NCI-H1694 treated with DMSO at 0.1 percent for 48 hours (cell line): ENCODE measurements around the gene ZBTB16.

Experiments
- DNase-seq: peaks from one replicate; lab custom pipeline; 2025; lab: John Stamatoyannopoulos, UW

ZBTB16 gene

DNA sequence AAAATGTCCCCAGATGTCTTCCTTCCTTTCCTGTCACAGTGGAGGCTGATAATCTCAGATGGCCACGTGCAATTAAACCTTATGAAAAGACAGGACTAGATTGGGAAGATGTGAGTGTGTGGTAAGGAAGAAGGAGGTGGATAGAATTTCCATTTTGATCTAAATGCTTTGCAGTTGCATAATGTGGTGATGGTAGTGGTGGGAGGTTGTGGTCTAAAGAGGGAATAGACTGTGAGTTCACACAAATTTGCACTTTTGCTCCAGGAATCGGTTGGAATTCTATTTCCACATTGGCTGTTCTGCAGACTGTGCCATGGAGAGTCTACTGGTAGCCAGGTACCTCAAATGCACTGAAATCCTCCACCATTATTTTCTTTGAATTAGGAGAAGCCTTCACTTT lies 93.3 kb downstream of the ZBTB16 start:
- no peak for DNase-seq

DNA sequence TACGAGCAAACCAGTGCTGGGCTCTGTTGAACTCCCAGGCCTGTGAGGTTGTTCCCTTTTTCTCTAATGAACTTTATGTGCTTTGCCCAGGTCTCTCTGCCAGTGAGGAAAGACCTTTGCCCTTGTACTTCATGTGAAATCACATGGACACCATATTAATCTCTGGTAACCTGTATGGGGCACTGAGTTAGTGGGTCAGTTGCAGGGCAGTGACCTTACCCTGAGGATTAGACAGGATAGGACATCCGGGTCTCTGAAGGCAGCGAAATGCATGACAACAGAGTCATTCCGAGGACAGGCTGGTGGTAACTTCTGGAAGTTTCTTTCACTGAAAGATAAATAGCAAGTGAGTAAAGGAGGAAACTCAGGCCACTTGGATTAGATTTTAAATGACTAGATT lies 93.7 kb downstream of the ZBTB16 start:
- DNase-seq = no peak

DNA sequence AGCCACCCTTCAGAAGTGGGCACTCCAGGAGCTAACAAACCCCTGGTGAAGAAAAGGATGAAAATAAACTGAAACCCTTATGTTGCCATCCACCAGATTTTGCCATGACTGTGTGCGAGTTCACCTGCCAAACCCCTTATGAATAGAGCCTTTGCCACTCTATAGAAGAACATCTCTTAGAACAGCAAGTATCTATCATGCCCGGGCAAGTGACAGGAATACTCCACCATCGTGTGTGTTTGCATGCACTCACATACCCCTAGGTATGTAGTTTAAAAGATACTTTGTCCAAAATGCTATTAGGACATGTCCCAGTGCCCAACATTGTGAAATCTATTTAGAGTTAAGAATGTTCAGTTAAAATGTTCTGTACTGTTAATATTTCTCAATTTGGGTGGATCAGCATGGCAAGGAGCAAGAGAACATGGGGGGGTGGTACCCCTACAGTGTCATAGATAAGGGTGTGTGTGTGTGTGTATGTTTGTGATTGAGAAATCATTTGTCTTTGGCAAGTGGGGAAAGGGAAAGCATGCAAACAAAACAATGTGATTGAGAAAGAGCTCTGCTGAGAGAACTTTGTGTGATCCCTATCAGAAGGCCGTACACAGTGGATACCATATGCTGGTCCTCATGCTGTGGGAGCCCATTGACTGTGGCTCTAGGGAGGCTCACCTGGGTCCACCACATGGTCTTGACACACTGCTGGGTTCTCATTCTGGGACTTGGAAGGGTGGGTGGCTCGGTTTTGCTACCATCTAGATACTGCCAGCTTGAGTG lies 94.9 kb downstream of the ZBTB16 start:
- DNase-seq = no peak

DNA sequence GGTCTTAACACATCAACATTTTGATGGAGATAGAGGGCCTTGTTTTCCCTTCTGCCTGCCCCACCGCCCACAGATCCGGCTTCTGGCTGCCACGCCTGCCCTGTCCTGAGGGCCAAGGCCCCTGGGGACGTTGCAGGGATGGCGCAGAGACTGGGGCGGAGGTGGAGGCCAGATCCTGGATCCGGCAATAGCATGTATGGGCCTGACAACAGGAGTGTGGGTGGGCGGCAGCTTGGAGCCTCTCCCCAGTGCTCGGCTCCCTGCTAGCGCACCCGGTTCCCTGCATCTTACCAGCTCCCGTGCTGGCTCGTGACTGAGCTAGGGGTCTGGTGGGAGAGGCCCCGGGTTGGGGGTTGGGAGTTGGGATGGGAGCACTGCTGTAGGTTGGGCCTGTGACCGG lies 95.6 kb downstream of the ZBTB16 start:
- DNase-seq = no peak

DNA sequence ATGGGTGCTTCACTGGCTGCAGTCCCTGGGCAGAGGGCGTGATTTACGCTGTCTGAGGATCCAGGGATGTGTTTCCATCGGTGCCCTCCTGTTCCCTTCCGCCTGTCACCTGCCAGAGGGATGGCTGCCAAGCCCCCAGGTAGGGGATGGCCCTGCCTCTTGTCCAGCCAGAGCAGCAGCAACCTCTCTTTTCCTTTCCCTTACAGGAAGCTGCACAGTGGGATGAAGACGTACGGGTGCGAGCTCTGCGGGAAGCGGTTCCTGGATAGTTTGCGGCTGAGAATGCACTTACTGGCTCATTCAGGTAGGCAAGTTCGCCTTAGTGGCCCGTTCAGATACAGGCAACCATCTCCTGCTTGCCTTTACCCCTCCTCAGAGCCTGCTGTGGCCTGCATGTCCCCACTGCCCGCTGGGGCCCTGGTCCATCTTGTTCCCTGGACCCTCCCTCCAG lies 96.6 kb downstream of the ZBTB16 start:
- no peak for DNase-seq

DNA sequence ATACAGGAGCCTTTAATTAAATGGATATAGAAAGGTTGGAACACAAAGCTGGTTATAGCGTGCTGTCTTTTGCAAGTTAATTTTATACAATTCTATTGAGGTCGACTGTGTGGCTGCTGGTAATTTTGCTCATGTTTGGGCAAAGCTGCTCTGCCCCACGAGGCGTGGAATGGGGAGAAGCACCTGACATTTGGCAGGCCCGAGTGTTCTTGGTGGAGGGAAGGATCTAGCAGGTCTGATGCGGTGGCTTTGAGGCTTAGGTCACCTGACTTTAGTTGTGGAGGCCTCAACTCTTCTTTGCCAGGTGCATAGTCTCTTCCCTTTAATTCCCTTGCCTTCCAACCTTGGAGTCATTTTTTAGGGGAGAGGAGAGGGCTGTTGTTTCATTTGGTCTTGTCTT lies 97.3 kb downstream of the ZBTB16 start:
- no peak for DNase-seq

DNA sequence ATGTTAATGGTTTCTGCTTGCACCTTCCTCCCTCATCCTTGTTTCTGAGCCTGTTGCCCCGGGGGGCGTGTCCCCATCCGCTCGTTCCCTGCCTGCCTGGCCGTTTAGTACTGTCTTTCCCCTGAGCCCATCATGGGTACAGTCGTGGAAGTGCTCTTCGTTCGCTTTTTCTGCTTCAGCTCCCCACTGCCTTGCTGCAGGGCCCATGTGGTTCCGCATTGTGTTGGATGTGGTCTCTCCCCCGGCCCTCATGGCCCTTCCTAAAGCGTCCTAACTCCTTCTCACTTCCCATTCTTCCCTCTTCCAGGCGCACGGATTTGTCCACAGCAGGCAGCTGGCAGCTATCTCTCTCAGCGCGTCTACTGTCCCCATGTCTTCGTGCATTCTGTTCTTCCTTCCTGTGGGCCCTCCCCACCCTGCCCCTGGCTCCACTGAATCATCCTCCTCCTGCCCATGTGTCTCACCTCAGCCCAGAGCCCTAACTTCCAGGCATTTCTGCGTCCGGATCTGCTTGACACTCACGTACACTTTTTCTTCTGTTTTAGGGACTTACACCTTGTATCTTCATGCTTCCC lies 98.1 kb downstream of the ZBTB16 start:
- DNase-seq = no peak

DNA sequence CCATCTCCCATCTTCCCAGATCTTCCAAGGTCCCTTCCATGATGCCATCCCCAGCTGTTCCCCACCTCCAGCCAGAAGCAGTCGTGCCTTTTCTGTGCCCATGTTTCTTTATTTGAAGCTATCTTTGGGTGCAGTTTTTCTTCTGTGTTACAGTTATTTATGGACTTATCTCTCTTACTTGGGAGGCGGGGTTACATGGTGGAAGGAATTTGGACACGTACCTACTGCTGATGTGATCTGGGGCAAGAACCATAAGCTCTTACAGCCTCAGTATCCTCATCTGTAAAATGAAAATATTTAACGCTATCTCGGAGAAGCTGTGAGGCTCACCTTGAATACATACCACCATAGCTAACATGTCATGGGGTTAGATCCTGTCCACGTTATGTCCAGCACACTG lies 98.9 kb downstream of the ZBTB16 start:
- DNase-seq = no peak

DNA sequence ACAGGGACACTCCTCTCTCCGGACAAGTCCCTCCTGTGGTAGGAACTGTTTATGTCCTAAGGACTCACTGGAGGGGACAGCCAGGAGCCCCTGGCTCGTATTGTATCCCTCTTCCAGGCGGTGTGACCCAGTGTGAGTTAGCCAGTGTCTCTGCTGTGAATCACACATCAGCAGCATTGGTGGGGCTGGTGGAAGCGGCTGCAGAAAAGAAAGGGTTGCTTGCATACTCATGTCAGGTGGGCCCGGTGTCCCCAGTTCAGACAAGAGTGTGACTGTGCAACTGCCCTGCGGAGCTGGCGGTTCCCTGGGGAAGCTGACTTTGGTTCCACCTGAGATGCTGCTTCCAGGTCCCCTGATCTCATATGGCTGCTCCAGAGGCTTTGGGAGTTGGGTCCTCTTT lies 99.4 kb downstream of the ZBTB16 start:
- DNase-seq = no peak

DNA sequence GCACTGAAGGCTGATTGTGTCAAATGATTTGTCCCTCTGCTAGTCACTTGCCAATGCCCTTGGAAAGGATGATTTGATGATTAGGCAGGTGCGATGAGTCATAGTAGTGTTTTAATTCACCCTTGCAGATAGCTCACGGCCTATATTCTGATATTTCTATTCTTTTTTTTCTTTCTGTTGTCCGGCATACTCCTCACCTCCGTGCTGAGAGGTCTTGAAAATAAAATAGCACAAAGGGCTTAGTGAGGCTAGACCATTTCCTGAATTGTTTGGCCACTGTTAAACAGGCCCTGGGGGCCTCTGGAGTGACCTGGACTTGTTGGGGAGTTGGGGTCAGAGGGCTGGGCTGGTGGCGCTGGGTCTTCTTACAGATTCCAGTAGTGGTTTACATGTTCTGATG lies 99.8 kb downstream of the ZBTB16 start:
- no peak for DNase-seq

DNA sequence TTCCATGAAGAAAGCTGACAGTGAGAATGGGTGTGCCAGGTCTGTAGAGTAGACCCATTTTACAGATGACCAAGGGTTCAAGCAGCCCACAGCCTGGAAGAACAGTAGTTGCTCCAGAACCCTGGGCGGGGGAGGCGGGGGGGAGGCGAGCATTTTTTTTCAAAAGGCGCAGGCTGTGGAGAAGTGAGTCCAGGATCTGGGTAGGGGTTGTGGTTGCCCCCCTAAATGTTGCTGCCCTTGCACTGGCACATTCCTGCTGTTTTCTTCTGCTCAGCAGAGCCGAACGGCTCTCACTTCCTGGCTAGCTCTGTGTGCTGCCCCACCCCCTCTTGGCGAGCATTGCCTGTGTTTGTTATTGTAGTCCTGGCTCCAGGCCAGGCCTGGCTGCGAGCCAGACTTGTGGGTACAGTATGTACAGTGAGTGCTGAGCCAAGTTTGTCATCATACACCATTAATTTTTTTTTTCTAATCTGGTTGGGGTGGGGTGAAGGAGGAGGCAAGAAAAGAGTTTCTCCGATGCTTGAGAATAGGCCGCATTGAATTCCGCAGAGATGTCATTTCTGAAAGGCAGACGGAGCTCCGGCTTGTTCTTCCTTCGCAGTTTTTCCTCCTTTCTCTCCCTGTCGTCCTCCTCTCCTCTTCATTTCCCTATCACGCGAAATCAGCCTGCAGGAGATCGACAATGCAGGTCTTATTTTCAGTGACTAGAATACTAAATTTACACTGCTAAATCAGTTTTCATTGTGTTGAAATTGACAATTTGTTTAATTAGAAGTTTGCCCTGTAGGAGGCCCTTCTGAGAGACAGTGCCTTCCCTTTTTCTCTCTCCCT lies 100.5 kb downstream of the ZBTB16 start:
- peak; percentile 69 for DNase-seq

DNA sequence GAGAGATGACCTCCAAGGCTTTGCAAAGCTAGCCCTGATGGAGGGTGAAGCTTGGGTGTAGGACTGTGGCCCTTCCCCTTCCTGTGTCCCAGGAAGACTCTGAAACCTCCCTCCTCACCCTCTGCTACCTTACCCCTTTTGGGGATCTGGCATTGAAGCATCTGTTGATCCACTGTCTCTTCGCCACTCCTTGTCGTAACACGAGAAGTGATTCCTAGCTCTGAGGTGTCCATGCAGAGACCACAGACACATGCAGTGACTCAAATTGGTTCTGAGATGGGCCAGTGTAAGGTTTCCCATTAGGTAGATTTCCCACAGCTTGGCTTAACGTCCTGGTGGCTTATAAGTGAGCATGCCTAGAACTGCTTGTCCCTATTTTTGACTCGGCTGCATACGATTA lies 101.4 kb downstream of the ZBTB16 start:
- DNase-seq = no peak

DNA sequence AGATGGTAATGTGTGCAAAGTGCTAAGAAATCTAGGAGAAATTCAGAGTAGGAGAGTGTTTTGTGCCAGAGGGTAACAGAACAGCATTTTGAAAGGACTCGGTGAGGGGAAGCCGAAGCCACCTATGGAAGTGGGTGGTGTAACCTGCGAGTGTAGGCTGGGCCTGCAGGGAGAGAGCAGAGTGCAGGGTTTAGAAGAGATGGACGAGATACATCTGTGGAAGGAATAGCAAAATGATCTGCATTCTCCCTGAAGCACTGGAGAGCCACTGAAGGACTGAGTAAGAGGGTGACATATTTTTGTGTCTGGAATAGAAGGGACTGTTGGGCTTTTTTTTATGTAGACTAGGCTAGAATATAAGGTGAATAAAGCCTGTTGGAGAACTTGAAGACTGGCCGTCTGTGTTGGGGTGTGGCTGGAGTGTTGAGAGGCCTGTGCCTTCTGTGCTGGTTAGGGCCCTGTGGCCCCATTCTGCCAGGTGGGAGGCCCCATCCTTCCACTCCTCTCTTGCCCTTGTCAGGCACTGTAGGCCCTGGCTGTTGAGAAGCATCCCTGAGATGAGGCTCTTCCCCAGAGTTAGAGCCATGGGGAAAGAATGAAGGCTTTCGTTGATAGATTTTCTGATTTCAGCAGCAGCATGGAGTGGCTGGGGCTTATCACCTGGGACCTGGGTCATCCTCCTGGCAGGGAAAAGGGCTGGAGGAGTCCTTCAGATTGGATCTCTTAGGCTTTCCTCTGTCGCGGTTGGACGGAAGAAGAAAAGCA lies 102.2 kb downstream of the ZBTB16 start:
- no peak for DNase-seq

DNA sequence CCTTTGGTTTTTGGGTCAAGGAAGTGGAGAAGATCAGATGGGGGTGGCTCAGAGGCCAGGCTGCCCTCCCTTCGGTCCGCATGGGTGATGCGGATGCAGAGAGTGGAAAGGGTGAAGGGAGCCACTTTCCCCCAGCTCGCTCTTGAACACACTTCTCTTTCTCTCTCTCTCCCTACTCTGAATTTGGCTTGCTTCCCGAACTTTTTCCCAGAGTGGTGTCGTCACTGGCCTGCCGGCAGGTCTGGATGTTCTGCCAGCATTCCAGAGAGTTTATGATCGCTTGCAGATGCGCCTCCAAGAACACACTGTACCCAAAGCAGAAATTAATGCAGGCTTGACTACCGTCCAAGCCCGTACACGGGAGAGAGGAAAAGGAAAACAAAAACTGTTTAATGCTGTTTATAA lies 103.2 kb downstream of the ZBTB16 start:
- peak; percentile 76 for DNase-seq

DNA sequence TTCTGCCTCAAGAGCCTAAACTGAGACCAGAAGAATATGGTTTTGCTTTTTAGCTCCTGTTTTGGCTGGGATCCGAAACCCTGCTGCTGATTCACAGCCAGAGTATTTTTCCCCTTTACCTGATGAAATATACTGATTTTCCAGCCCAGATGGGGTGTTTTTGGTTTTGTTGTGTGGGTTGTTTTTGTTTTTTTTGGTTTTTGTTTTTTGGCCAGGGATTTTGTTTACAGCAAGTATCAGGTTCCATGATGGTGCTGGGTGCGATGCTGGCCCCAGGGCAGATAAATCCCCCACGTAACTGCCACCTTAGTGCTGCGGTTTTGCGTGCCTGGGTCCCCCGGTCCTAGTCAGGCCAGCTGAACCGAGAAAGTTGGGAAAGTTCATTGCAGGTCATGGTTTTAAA lies 103.7 kb downstream of the ZBTB16 start:
- no peak for DNase-seq

DNA sequence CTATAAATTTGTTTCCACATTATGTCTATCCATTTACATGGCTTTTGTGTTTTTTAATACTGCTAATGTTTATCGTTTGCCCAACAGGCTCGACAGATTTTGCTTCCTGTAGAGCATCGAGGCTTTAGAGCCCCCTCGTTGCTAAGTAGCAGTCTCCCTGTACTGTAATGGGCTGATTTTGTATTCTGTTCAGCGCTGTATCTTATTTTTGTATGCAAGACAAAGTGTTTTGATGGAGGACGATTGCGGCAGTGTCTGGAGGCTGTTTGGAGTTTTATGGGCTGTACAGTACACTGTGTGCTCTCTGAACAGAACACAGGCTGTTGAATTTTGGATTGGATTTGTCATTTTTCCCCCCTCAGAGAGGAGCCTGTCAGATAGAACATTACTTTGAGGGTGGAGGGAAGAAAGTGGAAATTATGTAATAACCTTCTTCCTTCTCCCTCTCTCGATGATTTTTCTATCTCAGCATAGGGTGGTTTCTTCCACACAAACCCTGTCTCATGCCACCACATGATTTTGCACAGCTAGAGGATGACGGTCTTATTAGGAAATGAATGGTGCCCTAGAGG lies 104.4 kb downstream of the ZBTB16 start:
- DNase-seq = no peak

DNA sequence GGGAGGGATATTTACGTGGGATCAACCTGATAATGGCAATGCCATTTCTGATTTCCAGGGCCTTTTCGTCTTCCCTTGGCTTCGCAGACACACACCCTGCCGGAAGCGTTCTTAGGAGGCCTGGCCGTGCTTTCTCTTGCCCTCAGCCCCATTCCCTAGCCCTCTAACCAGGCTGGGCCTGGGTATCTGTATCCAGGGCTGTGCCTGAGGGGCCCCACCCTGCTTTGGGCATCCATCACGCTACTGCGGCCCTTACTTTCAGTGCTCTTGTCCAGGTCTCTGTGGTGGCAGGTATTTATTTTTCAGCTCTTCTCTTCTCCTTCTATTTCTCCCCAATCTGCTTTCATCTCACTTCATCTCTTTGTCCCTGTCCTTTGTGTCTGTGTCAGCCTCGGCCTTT lies 105.0 kb downstream of the ZBTB16 start:
- DNase-seq = no peak

DNA sequence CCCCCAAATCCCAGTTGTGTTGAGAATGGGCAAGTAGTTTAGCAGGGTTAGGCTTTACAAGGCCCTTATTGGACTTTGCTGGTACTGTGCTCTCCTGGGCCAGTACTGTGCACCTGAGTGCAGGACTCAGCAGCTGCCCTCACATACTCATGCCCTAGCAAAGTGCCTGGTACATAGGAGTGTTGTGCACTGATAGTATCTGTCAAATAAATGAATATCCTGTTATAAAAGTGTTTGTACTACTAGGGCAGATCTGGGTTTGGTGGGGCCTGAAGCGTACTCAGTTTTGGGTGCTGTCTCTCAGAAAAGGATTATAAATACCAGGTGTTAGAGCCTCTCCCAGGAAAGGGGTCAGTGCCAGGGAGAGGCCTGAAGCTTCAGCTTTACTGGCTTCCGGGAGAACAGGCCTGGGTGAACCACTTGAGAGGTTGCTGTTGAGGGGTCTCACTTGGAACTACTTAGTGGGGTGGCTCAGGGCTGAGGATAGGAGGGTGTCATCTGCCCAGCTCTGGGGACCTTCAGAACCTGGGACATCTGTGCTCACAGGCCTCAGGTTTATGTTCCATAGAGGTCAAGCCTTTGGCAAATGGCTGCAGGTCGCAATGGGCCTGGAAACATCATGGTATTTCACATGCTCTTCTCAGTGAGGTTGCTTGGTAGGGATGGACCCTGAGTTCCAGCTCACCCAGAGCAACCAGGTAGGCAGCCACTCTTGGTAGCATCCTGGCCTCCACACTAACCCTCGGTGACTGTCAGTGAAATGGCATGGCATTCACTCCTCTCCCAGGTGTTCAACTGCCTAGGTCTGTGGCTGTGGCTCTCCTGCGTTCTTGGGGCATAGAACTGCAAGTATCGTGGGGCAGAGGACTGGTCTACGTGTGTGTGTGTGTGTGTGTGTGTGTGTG lies 106.1 kb downstream of the ZBTB16 start:
- no peak for DNase-seq

DNA sequence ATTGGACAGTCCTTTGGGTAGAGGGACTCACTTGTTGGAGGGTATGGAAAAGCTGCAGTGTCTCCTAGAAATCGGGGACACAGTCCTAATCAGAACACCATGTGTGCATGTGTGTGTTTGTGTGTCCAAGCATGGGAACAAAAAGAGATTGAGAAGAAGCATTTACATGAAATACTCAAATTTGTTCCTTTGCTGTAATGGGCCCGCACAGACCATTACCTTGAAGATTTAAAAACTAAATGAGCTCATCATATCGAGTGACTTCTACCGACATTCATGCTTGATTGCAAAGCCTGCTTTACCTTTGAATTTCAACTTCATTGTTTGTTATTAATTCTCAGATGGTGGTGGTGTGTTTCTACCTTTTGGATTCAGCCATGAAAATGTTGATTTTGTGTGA lies 106.9 kb downstream of the ZBTB16 start:
- DNase-seq = no peak

DNA sequence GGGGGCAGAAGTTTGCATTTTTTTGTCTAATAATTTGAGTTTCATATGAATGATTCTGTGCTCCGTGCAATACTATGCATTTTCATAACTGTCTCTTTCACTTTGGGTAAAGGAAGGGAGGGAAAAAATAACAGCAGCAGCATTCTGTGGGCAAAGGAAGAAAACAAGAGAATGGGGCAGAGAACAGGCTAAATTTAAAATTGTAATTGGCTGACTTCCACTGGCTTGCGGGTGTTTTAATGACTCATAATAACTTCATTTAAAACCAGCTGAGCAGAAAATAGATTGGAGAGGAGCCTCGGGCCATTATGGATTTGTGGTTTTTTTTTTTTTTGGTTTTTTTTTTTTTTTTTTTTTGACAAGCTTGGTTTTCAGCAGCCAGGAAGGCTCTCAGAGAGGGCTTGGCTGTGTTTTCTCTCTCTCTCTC lies 107.4 kb downstream of the ZBTB16 start:
- DNase-seq = peak; percentile 62

DNA sequence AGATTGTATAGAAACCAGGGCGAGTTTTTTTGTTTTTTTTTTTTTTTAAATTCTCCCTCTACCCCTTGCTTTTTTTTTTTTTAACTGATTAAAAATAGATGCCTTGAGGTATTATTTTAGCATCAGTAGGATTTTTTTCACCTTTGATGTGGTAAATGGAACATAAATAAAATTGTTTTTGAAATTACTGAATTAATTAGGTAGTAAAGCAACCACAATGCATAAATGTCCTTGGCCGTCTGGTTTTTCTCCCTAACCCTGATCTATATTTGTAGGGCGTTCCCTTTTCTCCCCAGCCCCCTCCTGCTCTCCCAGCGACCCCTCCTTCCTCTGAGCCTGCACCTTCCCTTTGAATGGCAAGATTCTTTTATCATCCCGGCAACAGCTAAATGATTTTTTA lies 107.8 kb downstream of the ZBTB16 start:
- no peak for DNase-seq
